ENCODE data around the gene PINLYP.

The PINLYP gene

DNA sequence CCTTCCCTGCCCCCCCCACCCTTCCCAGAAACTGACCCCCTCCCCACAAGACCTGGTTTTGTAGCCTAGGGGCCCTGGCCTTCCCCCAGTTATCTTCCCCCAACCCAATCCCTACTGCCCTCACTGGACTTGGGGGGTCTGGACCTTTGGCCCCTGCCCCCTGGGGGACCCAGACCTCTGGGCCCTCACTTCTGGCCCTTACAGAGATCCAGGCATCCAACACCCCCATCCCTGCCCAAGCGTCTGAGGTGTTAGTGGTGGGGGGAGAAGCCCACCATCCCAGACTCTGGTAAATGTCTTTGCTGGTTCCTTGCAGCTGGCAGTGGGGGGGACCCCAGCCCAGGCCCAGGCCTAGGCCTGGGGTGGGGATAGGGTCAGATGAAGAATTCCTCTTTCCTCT is 47.4 kb downstream of the PINLYP start:
- Histone ChIP-seq H3K36me3 (ENCODE audit: insufficient read depth, low read length) (no peaks in the 10 kb centered on the region), H3K9ac (ENCODE audit: low read depth, low read length, poor library complexity, severe bottlenecking) (no peak overlapping the region)

DNA sequence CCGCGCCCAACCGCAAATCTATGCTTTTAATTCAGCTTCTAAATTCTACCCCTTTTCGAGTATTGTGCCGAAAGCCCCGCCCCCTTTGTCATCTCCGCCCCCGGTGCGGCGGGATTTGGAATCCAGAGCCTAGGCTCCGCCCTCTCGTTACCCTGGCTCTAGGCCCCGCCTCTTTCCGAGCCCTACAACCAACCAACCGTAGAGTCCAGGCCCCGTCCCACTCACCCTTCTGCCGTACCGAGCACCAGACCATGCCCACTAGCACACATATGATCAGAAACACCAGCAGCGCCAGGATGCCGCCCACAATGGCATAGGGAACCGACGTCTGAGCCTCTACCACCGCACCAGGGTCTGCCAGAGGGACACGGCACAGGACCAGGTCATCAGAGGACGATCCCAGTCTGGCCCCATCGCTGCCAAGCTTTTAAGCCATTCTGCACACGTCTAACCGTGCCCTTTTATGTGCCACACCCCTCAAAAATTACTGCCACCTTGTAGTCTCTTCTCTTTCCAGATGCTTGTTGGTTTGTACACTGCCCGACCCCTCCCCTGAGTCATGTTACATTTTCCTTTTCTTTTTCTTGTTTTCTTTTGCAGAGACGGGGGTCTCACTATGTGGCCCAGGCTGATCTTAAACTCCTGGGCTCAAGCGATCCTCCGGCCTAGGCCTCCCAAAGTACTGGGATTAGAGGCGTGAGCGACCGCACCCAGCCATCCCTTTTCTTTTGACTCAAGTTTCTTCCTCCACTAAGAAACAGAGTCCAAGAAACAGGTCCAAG is 48.5 kb downstream of the PINLYP start:
- Histone ChIP-seq H3K4me2 (ENCODE audit: low read depth, low read length, poor library complexity, severe bottlenecking) (no peak overlapping the region), H3K9me3 (ENCODE audit: insufficient read depth, low read depth, low read length) (no peaks in the 10 kb centered on the region), H3K4me1 (ENCODE audit: insufficient read depth, low read length, poor library complexity, severe bottlenecking) (peaks cover 14% of the 10 kb centered on the region), H3K36me3 (ENCODE audit: insufficient read depth, low read length) (no peaks in the 10 kb centered on the region), H2AFZ (ENCODE audit: low read length) (no peak overlapping the region), H3F3A (ENCODE audit: low read depth) (no peaks in the 10 kb centered on the region; the same call in 1 of the 2 replicates), H3K27me3 (ENCODE audit: insufficient read depth, low read length, poor library complexity, severe bottlenecking) (no peaks in the 10 kb centered on the region), H3K9ac (ENCODE audit: low read depth, low read length, poor library complexity, severe bottlenecking) (no peak overlapping the region), H3K9me2 (replicated peaks; ENCODE audit: low read depth, low read length) (no peaks in the 10 kb centered on the region), H3K4me3 (ENCODE audit: low read length, poor library complexity, severe bottlenecking) (no peak overlapping the region), H4K20me1 (ENCODE audit: insufficient read depth, low read length, poor library complexity, severe bottlenecking) (peaks cover 11% of the 10 kb centered on the region), H3K79me2 (ENCODE audit: insufficient read depth, low read length) (peaks cover 17% of the 10 kb centered on the region)
- TF ChIP-seq EZH2phosphoT487 (IDR thresholded peaks at IDR 0.05; ENCODE audit: borderline replicate concordance): no peak
- TF ChIP-seq, protein P1, sequence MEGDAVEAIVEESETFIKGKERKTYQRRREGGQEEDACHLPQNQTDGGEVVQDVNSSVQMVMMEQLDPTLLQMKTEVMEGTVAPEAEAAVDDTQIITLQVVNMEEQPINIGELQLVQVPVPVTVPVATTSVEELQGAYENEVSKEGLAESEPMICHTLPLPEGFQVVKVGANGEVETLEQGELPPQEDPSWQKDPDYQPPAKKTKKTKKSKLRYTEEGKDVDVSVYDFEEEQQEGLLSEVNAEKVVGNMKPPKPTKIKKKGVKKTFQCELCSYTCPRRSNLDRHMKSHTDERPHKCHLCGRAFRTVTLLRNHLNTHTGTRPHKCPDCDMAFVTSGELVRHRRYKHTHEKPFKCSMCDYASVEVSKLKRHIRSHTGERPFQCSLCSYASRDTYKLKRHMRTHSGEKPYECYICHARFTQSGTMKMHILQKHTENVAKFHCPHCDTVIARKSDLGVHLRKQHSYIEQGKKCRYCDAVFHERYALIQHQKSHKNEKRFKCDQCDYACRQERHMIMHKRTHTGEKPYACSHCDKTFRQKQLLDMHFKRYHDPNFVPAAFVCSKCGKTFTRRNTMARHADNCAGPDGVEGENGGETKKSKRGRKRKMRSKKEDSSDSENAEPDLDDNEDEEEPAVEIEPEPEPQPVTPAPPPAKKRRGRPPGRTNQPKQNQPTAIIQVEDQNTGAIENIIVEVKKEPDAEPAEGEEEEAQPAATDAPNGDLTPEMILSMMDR (conservative IDR thresholded peaks at IDR 0.05; ENCODE audit: low read length): no peak

More for the DNA sequence above, 47.4 kb downstream of the PINLYP start:
- no peaks in the 10 kb centered on the region for H3K9me2 ChIP-seq (replicated peaks; ENCODE audit: low read depth, low read length)
- no peak overlapping the region for H3K4me3 ChIP-seq (ENCODE audit: low read length, poor library complexity, severe bottlenecking)
- H3K4me2 ChIP-seq (ENCODE audit: low read depth, low read length, poor library complexity, severe bottlenecking): no peak overlapping the region
- no peaks in the 10 kb centered on the region for H3K27me3 ChIP-seq (ENCODE audit: insufficient read depth, low read length, poor library complexity, severe bottlenecking)
- peaks cover 11% of the 10 kb centered on the region for H4K20me1 ChIP-seq (ENCODE audit: insufficient read depth, low read length, poor library complexity, severe bottlenecking)
- H3K9me3 ChIP-seq (ENCODE audit: insufficient read depth, low read depth, low read length): no peaks in the 10 kb centered on the region
- no peak overlapping the region for H2AFZ ChIP-seq (ENCODE audit: low read length)
- peaks cover 21% of the 10 kb centered on the region for H3K4me1 ChIP-seq (ENCODE audit: insufficient read depth, low read length, poor library complexity, severe bottlenecking)
- no peak for TF ChIP-seq EZH2phosphoT487 (IDR thresholded peaks at IDR 0.05; ENCODE audit: borderline replicate concordance)
- TF ChIP-seq, protein P1 (conservative IDR thresholded peaks at IDR 0.05; ENCODE audit: low read length): no peak
- H3F3A ChIP-seq (ENCODE audit: low read depth): no peaks in the 10 kb centered on the region; the same call in 1 of the 2 replicates
- H3K79me2 ChIP-seq (ENCODE audit: insufficient read depth, low read length): peaks cover 26% of the 10 kb centered on the region

DNA sequence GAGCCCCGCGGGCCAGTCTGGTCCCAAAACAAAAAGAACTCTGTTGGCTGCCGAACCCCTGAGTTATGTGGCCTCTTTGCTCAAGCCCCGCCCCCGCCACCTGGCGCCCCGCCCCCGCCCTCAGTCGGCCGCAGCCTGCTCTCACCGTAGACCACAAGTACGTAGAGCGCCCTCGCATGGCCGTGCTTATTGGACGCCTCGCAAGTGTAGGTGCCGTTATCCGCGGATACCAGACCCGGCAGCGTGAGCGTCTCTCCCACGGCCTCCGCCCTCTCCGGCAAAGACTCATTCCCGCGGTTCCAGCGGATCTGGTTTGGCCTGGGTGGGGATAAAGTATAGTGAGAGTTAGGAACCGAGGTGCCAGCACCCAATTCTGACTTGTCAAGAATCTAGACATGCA is 49.3 kb downstream of the PINLYP start:
- H3K4me3 ChIP-seq (ENCODE audit: low read length, poor library complexity, severe bottlenecking): no peak overlapping the region
- H3K36me3 ChIP-seq (ENCODE audit: insufficient read depth, low read length): no peaks in the 10 kb centered on the region
- H4K20me1 ChIP-seq (ENCODE audit: insufficient read depth, low read length, poor library complexity, severe bottlenecking): peaks cover 11% of the 10 kb centered on the region
- no peak overlapping the region for H3K9ac ChIP-seq (ENCODE audit: low read depth, low read length, poor library complexity, severe bottlenecking)
- H2AFZ ChIP-seq (ENCODE audit: low read length): no peak overlapping the region
- H3K4me1 ChIP-seq (ENCODE audit: insufficient read depth, low read length, poor library complexity, severe bottlenecking): peaks cover 11% of the 10 kb centered on the region
- no peak for TF ChIP-seq EZH2phosphoT487 (IDR thresholded peaks at IDR 0.05; ENCODE audit: borderline replicate concordance)
- TF ChIP-seq, protein P1 (conservative IDR thresholded peaks at IDR 0.05; ENCODE audit: low read length): peak; percentile 18; the same call in 1 of the 2 replicates
- no peaks in the 10 kb centered on the region for H3K27me3 ChIP-seq (ENCODE audit: insufficient read depth, low read length, poor library complexity, severe bottlenecking)
- H3F3A ChIP-seq (ENCODE audit: low read depth): no peaks in the 10 kb centered on the region; the same call in 1 of the 2 replicates
- H3K4me2 ChIP-seq (ENCODE audit: low read depth, low read length, poor library complexity, severe bottlenecking): no peak overlapping the region
- H3K79me2 ChIP-seq (ENCODE audit: insufficient read depth, low read length): peaks cover 12% of the 10 kb centered on the region
- no peaks in the 10 kb centered on the region for H3K9me2 ChIP-seq (replicated peaks; ENCODE audit: low read depth, low read length)
- no peaks in the 10 kb centered on the region for H3K9me3 ChIP-seq (ENCODE audit: insufficient read depth, low read depth, low read length)
